Small intestine (tissue), 7 donors: ENCODE results near the gene CDC42EP3. TPM values are rescaled to one million over a fixed set of nuclear protein-coding genes. Genes with fewer than 3 reads are reported as not detected.
A peak's percentile ranks its signal among the peaks of the same experiment; 100 is the strongest.

ENCODE experiments used
- DNase-seq, 2 donors: peaks; one replicate each; pipeline versions ENCODE4 v3.0.0 to v3.0.0-alpha.2; 2013
- FAIRE-seq: peaks from 2 replicates; lab custom pipeline; 2012; peaks lifted over from hg19 to GRCh38; lab: Jason Lieb, UNC
- H3K27ac ChIP-seq, 3 donors: one replicate each; pipeline ENCODE4 v1.5.1; 2013; ENCODE audit warnings: low read length in 2 of 3, mild to moderate bottlenecking in 2 of 3, control low read depth in 1 of 3, inconsistent platforms in 1 of 3, low read depth in 1 of 3, moderate library complexity in 1 of 3
- H3K27me3 ChIP-seq, 3 donors: one replicate each; pipeline ENCODE4 v1.6.1; 2013; ENCODE audit warnings: low read length in 3 of 3, inconsistent platforms in 1 of 3; ENCODE audit not compliant: control insufficient read depth in 3 of 3, insufficient read depth in 3 of 3
- H3K36me3 ChIP-seq, 3 donors: one replicate each; pipeline ENCODE4 v1.6.1; 2013; ENCODE audit warnings: low read length in 3 of 3, inconsistent platforms in 1 of 3, low read depth in 1 of 3, mild to moderate bottlenecking in 1 of 3, moderate library complexity in 1 of 3; ENCODE audit not compliant: control insufficient read depth in 3 of 3, insufficient read depth in 2 of 3
- H3K4me1 ChIP-seq, 3 donors: one replicate each; pipeline ENCODE4 v1.6.1; 2013; ENCODE audit warnings: low read length in 2 of 3, inconsistent platforms in 1 of 3, low read depth in 1 of 3, mild to moderate bottlenecking in 1 of 3, moderate library complexity in 1 of 3; ENCODE audit not compliant: control insufficient read depth in 3 of 3, insufficient read depth in 2 of 3
- H3K4me3 ChIP-seq, 3 donors: one replicate each; pipeline ENCODE4 v1.5.1; 2013; ENCODE audit warnings: low read length in 3 of 3, control low read depth in 1 of 3, inconsistent platforms in 1 of 3, low read depth in 1 of 3, mild to moderate bottlenecking in 1 of 3, moderate library complexity in 1 of 3
- H3K9me3 ChIP-seq, 2 donors: one replicate each; pipeline ENCODE4 v1.6.1; 2013; ENCODE audit warnings: low read depth in 1 of 2, low read length in 1 of 2; ENCODE audit not compliant: control insufficient read depth in 2 of 2, insufficient read depth in 1 of 2
- WGBS, 3 donors: extraction: QIAGEN DNeasy Blood & Tissue Kit; methylation state at CpG; one replicate each; pipeline ENCODE4 v1.1.7; 2013; 5-methylcytosine and 5-hydroxymethylcytosine counted together
- polyA plus RNA-seq, 4 donors: library from polyadenylated mRNA; stranded (reverse) in 3 of 4; unstranded in 1 of 4; fragments of 200-250 nt in 3 of 4; fragments of 120-200 nt in 1 of 4; gene quantifications; one replicate each; pipeline versions ENCODE4 v1.2.1 to v1.2.3, GENCODE V29; 2013
- donor health status: healthy with polysubstance abuse.
- donor health status: control.
- donor health status: control.
- donor health status: Bipolar disorder and iron deficiency.
- donor health status: healthy.

Gene CDC42EP3
- polyA plus RNA-seq, 4 donors: 1.1 to 10.6 (median 5.2) TPM

DNA sequence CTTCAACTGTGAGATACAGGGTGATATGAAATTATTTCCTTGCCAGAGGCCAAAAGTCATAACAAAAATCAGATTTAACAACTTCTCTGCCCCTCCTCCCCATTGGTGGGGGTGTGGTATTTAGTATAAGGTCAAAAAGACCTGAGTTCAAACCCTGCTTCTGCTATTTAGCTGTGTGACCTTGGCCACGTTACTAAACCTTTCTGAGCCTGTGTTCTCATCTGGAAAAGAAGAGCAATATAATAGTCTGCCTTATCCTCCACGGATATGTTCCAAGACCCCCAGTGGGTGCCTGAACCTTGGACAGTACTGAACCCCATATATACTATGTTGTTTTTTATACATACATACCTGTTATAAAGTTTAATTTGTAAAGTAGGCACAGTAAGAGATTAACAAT lies 3.7 kb downstream of the CDC42EP3 start:
- H3K36me3 ChIP-seq: peaks cover 0 to 5% (median 0%) of the 10 kb centered on the region in 3 donors
- H3K27ac ChIP-seq: no peak overlapping the region
- DNase-seq: no peak
- H3K27me3 ChIP-seq: peaks cover 0 to 22% (median 0%) of the 10 kb centered on the region in 3 donors
- peaks cover 0 to 3% (median 3%) of the 10 kb centered on the region in 3 donors for H3K4me1 ChIP-seq
- FAIRE-seq: no peak
- WGBS, 3 donors: 74 to 91% (median 80%) methylated on average over 2 of the region's 2 CpGs
- H3K9me3 ChIP-seq: no peaks in the 10 kb centered on the region
- H3K4me3 ChIP-seq: no peak overlapping the region

- H3K27me3 ChIP-seq: peaks cover 0 to 20% (median 0%) of the 10 kb centered on the region in 3 donors
- FAIRE-seq: no peak
- H3K36me3 ChIP-seq: peaks cover 0 to 5% (median 0%) of the 10 kb centered on the region in 3 donors
- no peak overlapping the region for H3K4me3 ChIP-seq
- no peak overlapping the region for H3K27ac ChIP-seq
- DNase-seq: no peak
- H3K9me3 ChIP-seq: no peaks in the 10 kb centered on the region
- H3K4me1 ChIP-seq: peaks cover 0 to 3% (median 0%) of the 10 kb centered on the region in 3 donors
- 75 to 84% (median 77%) methylated on average over 2 of the region's 2 CpGs for WGBS, 3 donors
These were observed 4.7 kb downstream of the CDC42EP3 start for GRCh38 chr2:37666772-37667171.

DNA sequence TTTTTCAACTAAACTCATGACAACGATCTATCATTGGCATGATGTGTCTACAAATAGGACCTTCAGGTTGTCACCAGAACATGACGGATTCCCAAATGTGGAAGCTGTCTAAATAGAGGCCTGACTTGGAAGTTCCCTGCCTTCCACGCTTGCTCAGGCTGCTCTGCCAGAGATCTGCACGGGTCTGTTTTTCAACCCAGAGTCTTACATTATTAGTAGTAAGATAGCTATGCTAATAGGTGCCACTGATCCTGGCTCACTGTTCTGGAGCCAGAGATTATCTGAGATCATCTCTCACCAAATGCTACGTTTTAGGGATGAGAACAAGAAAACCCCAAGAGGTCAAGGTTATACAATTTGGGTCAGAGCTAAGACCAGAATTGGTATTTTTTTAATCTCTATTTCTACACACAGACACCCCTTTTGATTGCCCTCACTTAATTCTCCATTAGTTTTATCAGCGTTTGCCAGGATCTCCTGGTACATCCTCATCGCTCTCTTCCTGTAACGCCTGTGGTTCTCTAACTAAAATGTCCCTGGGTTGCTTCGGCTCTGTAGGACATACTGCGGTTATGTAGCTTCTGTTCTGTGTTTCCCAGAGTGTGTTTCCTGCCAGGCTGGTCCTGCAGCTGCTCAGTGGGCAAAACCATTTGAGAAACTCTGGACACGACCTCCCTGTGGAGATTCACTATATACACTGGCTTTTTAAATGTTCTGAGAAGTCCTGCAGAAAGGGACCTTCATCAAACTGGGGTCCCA lies 5.7 kb downstream of the CDC42EP3 start:
- H3K36me3 ChIP-seq: peaks cover 0 to 5% (median 0%) of the 10 kb centered on the region in 3 donors
- no peak for FAIRE-seq
- peaks cover 0 to 3% (median 0%) of the 10 kb centered on the region in 3 donors for H3K4me1 ChIP-seq
- no peak overlapping the region for H3K4me3 ChIP-seq
- H3K27ac ChIP-seq: no peak overlapping the region
- DNase-seq: no peak
- 71 to 78% (median 77%) methylated on average over 11 of the region's 11 CpGs for WGBS, 3 donors
- H3K9me3 ChIP-seq: no peaks in the 10 kb centered on the region
- H3K27me3 ChIP-seq: peaks cover 0 to 15% (median 0%) of the 10 kb centered on the region in 3 donors

DNA sequence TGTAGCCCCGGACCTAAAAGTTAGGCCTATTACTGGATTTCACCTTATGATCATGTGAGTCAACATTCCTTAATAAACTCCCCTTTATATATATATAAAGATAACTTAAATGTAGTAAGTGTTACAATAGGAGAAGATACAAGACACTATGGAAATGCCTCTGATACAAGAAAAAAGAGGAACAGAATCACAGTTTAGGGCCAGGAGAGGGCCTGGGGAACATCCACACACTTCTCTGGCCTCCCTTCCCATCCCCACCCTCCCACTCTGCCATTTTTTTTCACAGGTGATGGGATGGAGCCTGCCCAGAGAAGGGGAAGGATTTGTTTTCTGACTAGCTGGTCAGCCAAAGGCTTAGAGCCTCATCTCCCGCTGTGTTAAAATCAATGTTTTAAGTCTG lies 6.4 kb downstream of the CDC42EP3 start:
- Histone ChIP-seq H3K27ac (no peak overlapping the region), H3K36me3 (peaks cover 0 to 5% (median 0%) of the 10 kb centered on the region in 3 donors), H3K27me3 (peaks cover 0 to 8% (median 0%) of the 10 kb centered on the region in 3 donors), H3K9me3 (no peaks in the 10 kb centered on the region), H3K4me3 (no peak overlapping the region), H3K4me1 (peaks cover 0 to 3% (median 0%) of the 10 kb centered on the region in 3 donors)
- FAIRE-seq (no peak), DNase-seq (no peak)
- 92 to 93% (median 93%) methylated on average over 2 of the region's 2 CpGs for WGBS, 3 donors

- DNase-seq (no peak), FAIRE-seq (no peak)
- H3K4me1 ChIP-seq: peaks cover 0 to 3% (median 0%) of the 10 kb centered on the region in 3 donors
- H3K9me3 ChIP-seq: no peaks in the 10 kb centered on the region
- H3K27me3 ChIP-seq: peaks cover 0 to under 1% (median 0%) of the 10 kb centered on the region in 3 donors
- H3K36me3 ChIP-seq: peaks cover 0 to 5% (median 0%) of the 10 kb centered on the region in 3 donors
- no peak overlapping the region for H3K4me3 ChIP-seq
- H3K27ac ChIP-seq: no peak overlapping the region
- WGBS, 3 donors: 38 to 81% (median 49%) methylated on average over 2 of the region's 2 CpGs
These were observed 7.2 kb downstream of the CDC42EP3 start for GRCh38 chr2:37664231-37664643.

- Histone ChIP-seq H3K27me3 (no peaks in the 10 kb centered on the region), H3K27ac (no peak overlapping the region), H3K9me3 (no peaks in the 10 kb centered on the region), H3K4me1 (peaks cover 0 to 3% (median 0%) of the 10 kb centered on the region in 3 donors), H3K4me3 (no peak overlapping the region), H3K36me3 (peaks cover 0 to 5% (median 0%) of the 10 kb centered on the region in 3 donors)
- 85 to 90% (median 88%) methylated on average over 7 of the region's 7 CpGs for WGBS, 3 donors
- DNase-seq (no peak), FAIRE-seq (no peak)
These were observed 8.1 kb downstream of the CDC42EP3 start for GRCh38 chr2:37663390-37663789.

DNA sequence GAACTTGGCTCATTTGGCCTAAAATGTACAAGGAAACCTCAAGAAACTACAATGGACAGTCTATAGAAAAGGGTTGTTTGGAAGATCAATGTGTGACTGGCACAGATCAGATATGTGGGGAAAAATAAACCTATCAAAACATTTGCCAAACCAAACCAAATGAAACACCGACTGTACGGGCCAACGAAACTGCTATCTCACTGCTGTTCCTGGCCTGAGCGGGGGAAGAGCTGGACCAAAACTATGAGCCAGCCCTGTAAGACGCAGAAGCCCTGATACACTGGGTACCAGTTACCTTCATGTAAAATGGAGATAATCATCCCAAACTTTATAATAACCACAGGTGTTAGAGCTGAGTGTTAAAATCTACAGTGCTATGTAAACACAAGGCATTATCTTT lies 11.7 kb downstream of the CDC42EP3 start:
- Histone ChIP-seq H3K27me3 (no peaks in the 10 kb centered on the region), H3K4me3 (no peak overlapping the region), H3K36me3 (peaks cover 0 to 2% (median 0%) of the 10 kb centered on the region in 3 donors), H3K9me3 (no peaks in the 10 kb centered on the region), H3K4me1 (no peaks in the 10 kb centered on the region), H3K27ac (no peak overlapping the region)
- 77 to 85% (median 85%) methylated on average over 5 of the region's 5 CpGs for WGBS, 3 donors
- DNase-seq (no peak), FAIRE-seq (no peak)

- no peak for DNase-seq
- Histone ChIP-seq H3K9me3 (no peaks in the 10 kb centered on the region), H3K36me3 (peaks cover 0 to 5% (median 0%) of the 10 kb centered on the region in 3 donors), H3K4me3 (no peak overlapping the region), H3K27me3 (no peaks in the 10 kb centered on the region), H3K27ac (peak overlapping the region in 1 of 3 donors; percentile 19), H3K4me1 (no peaks in the 10 kb centered on the region)
- no peak for FAIRE-seq
- WGBS, 3 donors: 64 to 84% (median 67%) methylated on average over 3 of the region's 3 CpGs
These were observed 12.8 kb downstream of the CDC42EP3 start for GRCh38 chr2:37658682-37659081.
